ENCODE data around the gene CD81. TPM values are rescaled to one million over a fixed set of nuclear protein-coding genes. Genes with fewer than 3 reads are reported as not detected.

Gene CD81
- total RNA-seq, 1 donor from 2014 or later: 299 TPM

DNA sequence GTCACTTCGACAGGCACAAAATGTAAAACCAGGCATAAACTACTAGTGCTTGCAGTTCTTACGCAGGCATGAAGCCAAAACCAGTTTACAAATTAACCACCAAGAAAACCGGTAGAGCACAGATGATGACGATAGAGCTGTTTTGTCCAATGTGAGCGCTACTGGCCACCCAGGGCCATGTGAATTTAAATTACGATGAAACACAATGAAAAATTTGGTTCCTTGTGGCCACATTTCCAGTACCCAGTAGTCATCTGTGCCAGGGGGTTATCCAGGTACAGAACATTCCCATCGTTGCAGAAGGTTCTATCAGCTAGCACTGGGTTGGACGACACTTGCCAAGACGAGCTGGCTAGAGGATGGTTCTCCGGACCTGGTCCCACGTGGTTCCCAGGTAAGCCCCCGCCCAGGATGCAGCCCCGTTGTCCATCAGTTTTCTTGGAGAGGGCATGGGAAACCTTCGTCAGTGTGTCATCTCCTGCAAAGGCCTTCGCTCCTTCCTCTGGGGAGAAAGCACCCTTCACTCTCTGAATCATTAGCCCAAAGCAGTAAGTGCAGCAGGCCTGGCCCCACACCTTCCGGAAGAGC lies 1.1 kb upstream of the CD81 start:
- DNase-seq: no peak

DNA sequence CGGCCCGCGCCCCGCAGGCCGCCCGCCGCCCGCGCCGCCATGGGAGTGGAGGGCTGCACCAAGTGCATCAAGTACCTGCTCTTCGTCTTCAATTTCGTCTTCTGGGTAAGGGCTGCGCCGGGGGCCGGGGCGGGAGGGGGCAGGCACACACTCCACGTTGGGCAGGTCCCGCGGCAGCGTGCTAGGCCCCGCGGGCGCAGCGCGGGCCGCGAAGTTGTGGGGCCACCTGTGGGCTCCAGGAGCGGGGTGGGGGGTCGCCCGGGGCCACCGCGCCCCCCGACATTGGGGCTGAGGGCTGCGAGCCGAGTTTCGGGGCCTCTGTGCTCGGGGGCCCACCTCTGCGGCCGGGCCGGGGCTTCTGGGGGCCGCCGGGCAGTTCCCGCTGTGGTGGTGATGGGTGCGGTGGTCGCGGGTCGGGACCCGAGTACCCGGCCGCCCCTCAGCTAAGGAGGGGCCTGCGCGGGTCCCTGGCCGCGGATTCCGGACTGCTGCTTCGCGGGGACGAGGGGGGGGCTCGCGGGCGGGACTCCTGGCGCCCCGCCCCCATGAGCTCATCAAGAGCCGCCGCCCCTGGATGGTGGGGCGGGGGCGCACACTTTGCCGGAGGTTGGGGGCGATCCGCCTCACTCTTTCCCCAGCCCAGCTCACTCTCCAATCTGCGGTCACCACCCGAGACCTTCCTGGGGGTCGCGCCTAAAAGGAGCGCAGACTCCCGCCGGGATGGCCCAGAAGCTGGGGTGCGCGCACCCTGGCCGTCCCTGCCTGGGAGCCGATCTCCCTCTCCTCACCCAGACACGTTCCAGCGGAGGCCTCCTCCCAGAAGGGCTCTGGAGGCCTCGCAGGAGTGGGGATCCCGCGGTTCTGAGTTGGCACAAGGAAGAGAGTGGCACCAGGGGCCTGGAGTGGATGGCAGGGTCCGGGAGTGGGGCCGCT lies 667 bp downstream of the CD81 start:
- peak; percentile 56 for DNase-seq

DNA sequence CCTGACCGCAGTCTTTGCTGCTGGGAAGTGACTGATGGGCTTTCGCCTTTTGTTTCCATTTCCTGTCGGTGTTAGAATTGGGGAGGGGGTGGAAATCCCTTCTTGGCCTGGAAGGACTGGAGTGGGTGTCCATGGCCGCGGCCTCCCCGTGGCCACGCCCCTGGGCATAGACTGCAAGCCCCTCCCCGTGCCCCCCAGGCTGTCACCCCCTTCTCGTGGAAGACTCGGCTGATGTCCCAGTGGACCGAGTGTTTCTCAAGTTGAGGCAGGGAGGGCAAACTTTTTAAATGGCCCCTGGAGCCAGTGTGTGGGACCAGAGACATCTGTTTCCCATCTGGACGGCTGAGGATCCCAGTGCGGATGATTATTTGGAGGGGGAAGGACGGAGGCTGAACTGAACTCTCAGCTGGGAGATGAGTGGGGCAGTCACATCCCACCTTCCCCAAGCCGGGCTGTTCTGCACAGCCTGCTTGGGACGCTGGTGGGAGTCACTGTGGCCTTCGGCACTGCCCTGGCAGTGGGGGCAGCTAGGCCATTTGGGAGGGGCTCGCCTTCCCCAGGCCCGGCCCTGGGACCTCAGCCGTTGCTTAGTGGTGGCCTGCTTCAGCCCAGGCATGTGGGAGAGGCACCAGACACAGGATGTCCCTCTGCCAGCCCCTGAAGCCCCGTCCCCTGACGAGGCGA lies 1.6 kb downstream of the CD81 start:
- peak; percentile 82 for DNase-seq

GRCh38 chr11:2379466-2380174 lies 2.5 kb downstream of the CD81 start:
- DNase-seq: no peak

DNA sequence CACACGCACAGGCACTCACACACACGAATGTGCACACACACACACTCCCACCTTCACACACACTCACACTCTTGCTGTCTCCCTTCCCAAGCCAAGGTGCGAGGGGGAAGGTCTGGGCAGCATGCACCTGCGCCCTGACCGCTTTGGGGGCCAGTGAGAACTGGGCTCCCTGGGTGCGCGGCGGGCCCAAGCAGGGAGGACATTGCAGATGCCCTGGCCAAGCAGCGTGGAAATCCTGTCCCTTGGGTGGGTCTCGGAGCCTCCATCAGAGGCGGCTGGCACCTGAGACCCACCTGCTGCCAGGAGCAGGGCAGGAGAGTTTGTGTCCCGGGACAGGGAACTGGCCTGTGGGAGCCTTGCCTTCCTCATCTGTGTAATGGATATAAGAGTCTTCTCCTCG lies 3.3 kb downstream of the CD81 start:
- DNase-seq: no peak

- no peak for DNase-seq
These were observed 3.8 kb downstream of the CD81 start for GRCh38 chr11:2380807-2381350.

GRCh38 chr11:2381494-2382128 lies 4.5 kb downstream of the CD81 start:
- no peak for DNase-seq

DNA sequence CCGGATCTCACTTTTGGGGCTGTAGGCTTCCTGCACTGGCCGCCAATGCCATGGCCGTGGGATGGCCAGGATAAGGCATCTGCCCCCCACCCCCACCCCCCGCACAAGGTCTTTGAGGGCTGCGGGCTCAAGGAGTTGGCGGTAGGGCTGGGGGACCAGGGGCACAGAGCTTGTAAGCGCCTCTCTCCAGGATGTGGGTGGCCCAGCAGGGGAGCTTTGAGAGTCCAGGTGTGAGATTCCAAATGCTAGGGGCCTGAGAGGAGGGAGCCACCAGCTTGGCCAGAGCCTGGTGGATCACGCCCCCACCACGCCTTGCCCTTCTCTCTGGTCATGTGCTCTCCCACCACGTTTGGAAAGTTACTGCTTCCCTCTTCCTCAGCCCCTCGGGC lies 5.0 kb downstream of the CD81 start:
- DNase-seq: no peak

DNA sequence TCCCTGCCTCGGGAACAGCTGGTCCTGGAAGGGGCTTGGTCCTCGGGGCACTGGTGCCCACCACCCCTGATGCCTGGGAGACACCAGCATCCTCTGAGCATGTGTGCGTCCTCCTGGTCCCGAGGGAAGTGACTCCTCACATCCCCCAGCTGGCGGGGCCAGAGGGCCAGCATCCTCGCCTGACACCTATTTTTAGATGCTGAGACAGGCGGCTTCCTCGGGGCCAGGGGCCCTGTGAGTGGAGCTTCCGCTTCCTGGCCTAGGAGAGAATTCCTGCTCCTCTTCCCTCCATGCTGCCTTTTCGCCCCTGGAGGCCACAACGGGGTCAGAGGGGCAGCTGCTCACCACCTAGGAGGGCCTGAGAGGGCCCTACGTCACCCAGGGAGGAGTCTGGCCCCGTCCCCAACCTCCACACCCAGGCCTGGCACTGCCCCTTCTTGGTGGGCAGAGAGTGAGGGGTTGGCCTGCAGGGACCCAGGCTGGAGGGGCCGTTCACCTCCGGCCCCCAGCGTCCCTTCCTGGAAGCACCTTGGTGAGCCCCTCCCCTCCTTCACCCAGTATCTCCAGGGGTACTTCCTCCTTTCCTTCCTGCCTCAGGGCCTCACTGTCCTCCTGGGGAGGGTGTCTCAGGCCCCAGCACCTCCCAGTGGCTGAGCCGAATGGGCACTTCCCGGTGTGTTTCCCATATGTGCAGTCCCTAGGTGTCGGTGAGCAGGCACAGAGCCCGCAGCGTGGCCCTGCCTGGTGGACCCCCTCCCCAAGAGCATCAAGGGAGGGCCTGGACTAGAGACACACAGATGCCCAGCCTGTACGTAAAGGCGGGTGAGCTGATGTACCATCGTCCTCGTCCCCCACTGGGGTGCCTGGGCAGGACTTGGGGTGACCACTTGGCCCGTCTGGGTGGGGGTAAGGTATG lies 6.1 kb downstream of the CD81 start:
- DNase-seq: no peak

DNA sequence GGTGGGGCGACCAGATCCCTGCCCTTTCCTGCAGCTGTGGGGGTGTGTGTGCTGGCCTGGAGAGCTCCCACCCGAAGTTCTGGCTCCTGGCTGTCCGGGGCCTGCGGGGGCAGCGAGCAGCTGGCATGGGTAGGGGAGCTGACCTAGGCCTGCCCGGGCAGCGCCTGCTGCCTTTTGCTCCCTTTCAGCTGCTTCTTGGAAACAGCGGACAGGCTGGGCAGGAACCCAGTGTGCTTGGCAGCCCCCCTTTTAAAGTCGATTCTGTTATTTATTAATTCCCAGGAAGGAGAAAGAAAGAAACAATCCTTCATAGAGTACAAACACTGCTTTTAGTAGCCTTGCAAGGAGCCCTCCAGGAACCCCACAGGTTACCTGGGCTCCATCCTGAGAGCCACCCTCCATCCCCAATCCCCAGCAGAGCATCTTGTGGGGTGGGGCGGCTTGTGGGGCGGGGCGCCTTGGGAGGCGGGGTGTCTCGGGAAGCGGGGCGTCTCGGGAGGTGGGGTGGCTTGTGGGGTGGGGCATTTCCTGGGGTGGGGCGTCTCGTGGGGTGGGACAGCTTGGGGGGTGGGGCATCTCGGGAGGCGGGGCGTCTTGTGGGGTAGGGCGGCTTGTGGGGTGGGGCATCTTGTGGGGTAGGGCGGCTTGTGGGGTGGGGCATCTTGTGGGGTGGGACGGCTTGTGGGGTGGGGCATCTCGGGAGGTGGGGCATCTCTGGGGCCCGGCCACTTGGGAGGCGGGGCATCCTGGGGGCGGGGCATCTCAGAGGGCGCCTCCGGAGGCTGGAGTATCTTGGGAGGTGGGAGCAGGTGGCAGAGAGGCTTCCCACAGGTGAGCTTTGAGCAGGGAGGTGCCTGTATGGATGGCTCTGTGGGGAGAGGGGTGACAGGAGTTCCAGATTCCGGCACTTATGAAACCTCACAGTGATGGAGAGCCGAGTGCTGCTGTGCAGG lies 7.0 kb downstream of the CD81 start:
- DNase-seq: no peak

DNA sequence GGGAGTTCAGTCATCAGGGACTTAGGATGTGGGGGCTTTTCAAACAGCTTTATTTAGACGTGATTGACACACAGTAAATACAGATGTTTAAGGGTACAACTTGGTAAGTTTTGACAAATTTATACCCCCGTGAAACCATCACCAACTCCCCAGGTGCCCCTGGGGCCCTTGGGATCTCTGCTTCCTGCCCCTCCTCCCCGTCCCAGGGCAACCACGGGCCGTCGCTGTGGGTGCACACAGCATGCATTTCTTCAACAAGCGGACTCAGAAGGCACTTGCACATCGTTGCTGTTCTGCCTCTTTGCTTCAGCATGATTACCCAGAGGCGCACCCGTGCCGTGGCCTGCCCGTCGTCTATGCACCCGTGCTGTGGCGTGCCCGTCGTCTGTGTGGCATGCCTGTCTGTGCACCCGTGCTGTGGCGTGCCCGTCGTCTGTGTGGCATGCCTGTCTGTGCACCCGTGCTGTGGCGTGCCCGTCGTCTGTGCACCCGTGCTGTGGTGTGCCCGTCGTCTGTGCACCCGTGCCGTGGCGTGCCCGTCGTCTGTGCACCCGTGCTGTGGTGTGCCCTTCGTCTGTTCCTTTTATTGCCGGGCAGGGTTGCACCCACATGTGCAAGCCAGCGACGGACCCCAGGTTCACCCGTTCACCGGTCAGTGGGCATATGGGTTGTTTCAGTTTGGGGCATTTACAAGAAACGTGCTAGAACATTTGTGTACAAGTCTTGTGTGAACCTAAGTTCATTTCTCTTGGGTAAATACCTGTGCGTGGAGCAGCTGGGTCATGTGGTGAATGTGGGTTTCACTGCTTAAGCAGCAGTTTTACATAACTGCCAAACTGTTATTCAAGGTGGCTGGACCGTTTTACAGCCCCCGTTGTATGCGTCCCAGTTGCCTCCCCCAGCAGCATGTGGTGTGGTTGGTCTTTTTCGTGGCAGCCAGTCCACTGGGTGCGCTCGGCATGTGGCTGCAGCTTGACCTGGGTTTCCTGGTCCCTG lies 8.3 kb downstream of the CD81 start:
- DNase-seq: no peak

DNA sequence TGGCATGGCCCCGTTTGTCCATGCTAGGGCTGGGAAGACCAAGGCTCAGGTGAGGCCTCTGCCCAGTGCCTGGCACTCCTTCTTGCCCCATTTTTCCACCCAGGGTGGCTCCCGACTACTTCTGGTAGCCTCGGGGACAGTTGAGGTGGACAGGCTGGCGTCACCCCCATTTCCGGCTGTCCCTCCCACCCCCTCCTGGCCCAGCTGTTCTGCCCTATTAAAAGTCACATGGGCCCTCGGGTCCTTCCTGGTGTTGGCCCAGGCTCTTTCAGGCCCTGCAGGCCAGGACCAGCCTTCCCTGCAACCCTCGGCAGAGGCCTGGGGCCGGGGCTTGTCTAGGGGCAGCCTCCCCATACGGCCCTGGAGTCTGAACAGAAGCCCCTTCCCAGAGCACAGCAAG lies 9.5 kb downstream of the CD81 start:
- DNase-seq: no peak

- no peak for DNase-seq
These were observed 10.3 kb downstream of the CD81 start for GRCh38 chr11:2387266-2387987.

- DNase-seq: no peak
These were observed 11.6 kb downstream of the CD81 start for GRCh38 chr11:2388431-2389376.

- DNase-seq: no peak
These were observed 12.4 kb downstream of the CD81 start for GRCh38 chr11:2389377-2390026.

Data from skin of body (tissue), 2 donors.